ENCODE measurements around the gene CDK6. TPM values are rescaled to one million over a fixed set of nuclear protein-coding genes. Genes with fewer than 3 reads are reported as not detected.

CDK6 gene
- total and polyA plus RNA-seq, 10 of the 15 experiments (the other 5 are each of a cell fraction or from before 2014, with no cell fraction given), result 8.0 to 118 (median 45.8) TPM

GRCh38 chr7:92655346-92655884, 181.0 kb downstream of the CDK6 start:
- WGBS (ENCODE audit: insufficient coverage, insufficient replicate concordance, low lambda C conversion rate, missing lambda C conversion rate), result 88% methylated on average over 1 of the region's 1 CpG
- Histone ChIP-seq H4K20me1 (ENCODE audit: control insufficient read depth, insufficient read depth) (no peaks in the 10 kb centered on the region), H3K36me3 (ENCODE audit: control insufficient read depth in 2 of 2, insufficient read depth in 2 of 2, low read length in 1 of 2) (peaks cover 4 to 6% of the 10 kb centered on the region in 2 experiments; a peak in 3 of 4 replicates), H3K9ac (ENCODE audit: control insufficient read depth, insufficient read depth, low read length) (no peak overlapping the region), H3K4me2 (ENCODE audit: control insufficient read depth, insufficient read depth) (no peak overlapping the region), H3K27ac (ENCODE audit: control insufficient read depth, insufficient read depth) (no peak overlapping the region), H3K4me1 (ENCODE audit: control insufficient read depth, insufficient read depth, low read length) (no peaks in the 10 kb centered on the region), H3K79me2 (ENCODE audit: control insufficient read depth, insufficient read depth, low read length) (no peaks in the 10 kb centered on the region; the same call in 1 of the 2 replicates), H3K27me3 (replicated peaks in 1 of 2; ENCODE audit: control insufficient read depth in 2 of 2, insufficient read depth in 2 of 2, low read length in 1 of 2) (no peaks in the 10 kb centered on the region), H2AFZ (ENCODE audit: control insufficient read depth, low read depth, low read length) (no peak overlapping the region), H3K4me3 (no peak overlapping the region), H3K9me3 (replicated peaks; ENCODE audit: control insufficient read depth, insufficient read depth, low read length) (no peaks in the 10 kb centered on the region)
- in situ Hi-C loops (cut with MboI), result no loop called here
- ChIA-PET SMC1A (ENCODE audit: uncharacterized antibody, unreplicated experiment) (interaction anchor here (1.0 to 2.4 kb wide), 6 partner anchors 9 to 176 kb away, joined by 3 to 7 read pairs (median 4); no protein-coding TSS in a partner anchor), POLR2A (interaction anchor here (0.6 to 1.3 kb wide), 2 partner anchors 14 to 22 kb away, joined by 3 to 6 read pairs; no protein-coding TSS in a partner anchor), CTCF (interaction anchor here (1.2 to 1.5 kb wide), 2 partner anchors 20 to 33 kb away, joined by 3 read pairs; no protein-coding TSS in a partner anchor), RAD21 (ENCODE audit: unreplicated experiment) (no interaction called here)
- no peak for FAIRE-seq
- intact Hi-C loops (cut with micrococcal nuclease; ENCODE audit: unreplicated experiment), result no loop called here
- DNase-seq (ENCODE audit: low read depth, low spot score), result no peak
- BruUV-seq (replicated peaks), result no TSS peak
- TF ChIP-seq SUZ12 (IDR thresholded peaks at IDR 0.05; ENCODE audit: unreplicated experiment), result no peak
- no peak for TF ChIP-seq CEBPZ (IDR thresholded peaks at IDR 0.05; ENCODE audit: low read depth, low read length)
- TF ChIP-seq ZNF207 (IDR thresholded peaks at IDR 0.05; ENCODE audit: borderline replicate concordance), result no peak
- no peak for TF ChIP-seq TCF7 (IDR thresholded peaks at IDR 0.05; ENCODE audit: borderline replicate concordance)
- no peak for TF ChIP-seq PRDM15 (CRISPR knock-in tag; IDR thresholded peaks at IDR 0.05)
- TF ChIP-seq BACH1 (IDR thresholded peaks at IDR 0.05; ENCODE audit: borderline replicate concordance), result no peak
- TF ChIP-seq CBX5 (IDR thresholded peaks at IDR 0.05; ENCODE audit: low read depth), result no peak
- no peak for TF ChIP-seq REST (IDR thresholded peaks at IDR 0.05; ENCODE audit: low read depth, low read length)
- TF ChIP-seq RB1 (IDR thresholded peaks at IDR 0.05; ENCODE audit: borderline replicate concordance), result no peak
- TF ChIP-seq KLF5 (IDR thresholded peaks at IDR 0.05; ENCODE audit: partially characterized antibody), result no peak
- no peak for TF ChIP-seq NR2C2 (IDR thresholded peaks at IDR 0.05; ENCODE audit: borderline replicate concordance, control insufficient read depth, insufficient read length, low read depth)
- ATAC-seq, result no peak

Measured in GM12878 (cell line).